Vagina (tissue), 2 donors: Measurements from ENCODE around the gene RAPGEF4.

Source experiments
- CTCF ChIP-seq, 3 experiments: fragments of 450-650 bp in 2 of 3; fragments of 200-600 bp in 1 of 3; sonication (generic) in 1 of 3; IDR thresholded peaks; one replicate each; pipeline ENCODE4 v1.5.1; 2017 to 2019; ENCODE audit warnings: antibody characterized with exemption in 3 of 3, mild to moderate bottlenecking in 2 of 3, moderate library complexity in 2 of 3
- POLR2A ChIP-seq, 2 donors: fragments of 450-650 bp; IDR thresholded peaks; one replicate each; pipeline ENCODE4 v1.6.1; 2017; ENCODE audit warnings: antibody characterized with exemption in 2 of 2, mild to moderate bottlenecking in 2 of 2, moderate library complexity in 2 of 2

GRCh38 chr2:172822585-172822984 is 86.9 kb downstream of the RAPGEF4 start:
- TF ChIP-seq POLR2A (IDR thresholded peaks at IDR 0.05) (no peak), CTCF (IDR thresholded peaks at IDR 0.05) (no peak)
